Sigmoid colon (tissue), 7 donors: ENCODE results near the gene OR52A5. TPM values are rescaled to one million over a fixed set of nuclear protein-coding genes. Genes with fewer than 3 reads are reported as not detected.

ENCODE experiments used
- DNase-seq: peaks from one replicate; pipeline ENCODE4 v3.0.0-alpha.2; 2019
- H3K27ac ChIP-seq, 4 donors: fragments of 200-600 bp; sonication (generic); one replicate each; pipeline ENCODE4 v1.5.1; 2016 to 2019; ENCODE audit warnings: mild to moderate bottlenecking in 1 of 4
- H3K27me3 ChIP-seq, 3 donors: fragments of 200-600 bp; sonication (generic); one replicate each; pipeline ENCODE4 v1.5.1; 2019; ENCODE audit warnings: mild to moderate bottlenecking in 1 of 3
- H3K36me3 ChIP-seq, 4 donors: fragments of 200-600 bp; sonication (generic); one replicate each; pipeline ENCODE4 v1.5.1; 2016 to 2019
- H3K4me1 ChIP-seq, 4 donors: fragments of 200-600 bp; sonication (generic); one replicate each; pipeline ENCODE4 v1.5.1; 2017 to 2019
- H3K4me3 ChIP-seq, 4 donors: fragments of 200-600 bp; sonication (generic); one replicate each; pipeline ENCODE4 v1.5.1; 2017 to 2019; ENCODE audit warnings: mild to moderate bottlenecking in 2 of 4, moderate library complexity in 1 of 4
- H3K9me3 ChIP-seq, 4 donors: fragments of 200-600 bp in 3 of 4; sonication (generic) in 3 of 4; one replicate each; pipeline versions ENCODE4 v1.5.1 to v1.6.1; 2013 to 2019
- CTCF ChIP-seq, 4 experiments: fragments of 450-650 bp in 3 of 4; fragments of 200-600 bp in 1 of 4; IDR thresholded peaks; one replicate each; pipeline ENCODE4 v1.5.1; 2016 to 2019; ENCODE audit warnings: antibody characterized with exemption in 4 of 4, mild to moderate bottlenecking in 3 of 4, moderate library complexity in 2 of 4
- EP300 ChIP-seq, 4 donors: sonication (generic); formaldehyde crosslinking; IDR thresholded peaks; one replicate each; pipeline ENCODE4 v1.6.1; 2017; ENCODE audit warnings: antibody characterized with exemption in 4 of 4
- POLR2A ChIP-seq, 2 donors: fragments of 450-650 bp; IDR thresholded peaks; one replicate each; pipeline ENCODE4 v1.6.1; 2016; ENCODE audit warnings: antibody characterized with exemption in 2 of 2, mild to moderate bottlenecking in 2 of 2, moderate library complexity in 2 of 2
- POLR2AphosphoS5 ChIP-seq, 4 donors: sonication (generic); formaldehyde crosslinking; IDR thresholded peaks; one replicate each; pipeline ENCODE4 v1.6.1; 2017; ENCODE audit warnings: antibody characterized with exemption in 4 of 4
- WGBS, 2 donors: extraction: QIAGEN DNeasy Blood & Tissue Kit; methylation state at CpG; one replicate each; pipeline ENCODE4 v1.1.7; 2013; 5-methylcytosine and 5-hydroxymethylcytosine counted together
- intact Hi-C: fragments of 100-400 bp; cut with DNase I; formaldehyde crosslinking; loops from one replicate; pipeline ENCODE4 v1.15.1; 2023
- polyA plus RNA-seq, 3 donors: library from polyadenylated mRNA; stranded (reverse); fragments of 200-250 nt; gene quantifications; one replicate each; pipeline ENCODE4 v1.2.3, GENCODE V29; 2013
- total RNA-seq, 4 donors: library from RNA; depleted of rRNA; stranded (reverse); fragments of >200 nt; gene quantifications; one replicate each; pipeline ENCODE4 v1.1.0, GENCODE V29; 2016
- donor health status: healthy with polysubstance abuse.
- donor health status: Bipolar disorder and iron deficiency.
- donor health status: healthy.

The OR52A5 gene
- total and polyA plus RNA-seq, 7 donors: not detected

GRCh38 chr11:5115339-5115738 is 22.8 kb downstream of the OR52A5 start:
- Histone ChIP-seq H3K36me3 (no peaks in the 10 kb centered on the region), H3K9me3 (no peaks in the 10 kb centered on the region), H3K4me1 (no peaks in the 10 kb centered on the region), H3K4me3 (no peak overlapping the region), H3K27ac (no peak overlapping the region), H3K27me3 (no peaks in the 10 kb centered on the region)
- no peak for DNase-seq
- 73 to 81% methylated on average over 3 of the region's 3 CpGs for WGBS, 2 donors
- intact Hi-C loops: no loop called here
- TF ChIP-seq POLR2AphosphoS5 (IDR thresholded peaks at IDR 0.05) (no peak), EP300 (IDR thresholded peaks at IDR 0.05) (no peak), POLR2A (IDR thresholded peaks at IDR 0.05) (no peak), CTCF (IDR thresholded peaks at IDR 0.05) (no peak)

- H3K27ac ChIP-seq: no peak overlapping the region
- TF ChIP-seq POLR2AphosphoS5 (IDR thresholded peaks at IDR 0.05) (no peak), EP300 (IDR thresholded peaks at IDR 0.05) (no peak), POLR2A (IDR thresholded peaks at IDR 0.05) (no peak), CTCF (IDR thresholded peaks at IDR 0.05) (no peak)
- H3K36me3 ChIP-seq: no peaks in the 10 kb centered on the region
- intact Hi-C loops: no loop called here
- H3K4me1 ChIP-seq: no peaks in the 10 kb centered on the region
- no peak for DNase-seq
- H3K27me3 ChIP-seq: no peaks in the 10 kb centered on the region
- whole genome bisulfite sequencing, 2 donors: 63% methylated on average over 3 of the region's 3 CpGs
- no peak overlapping the region for H3K4me3 ChIP-seq
- H3K9me3 ChIP-seq: no peaks in the 10 kb centered on the region
Observed at GRCh38 chr11:5107285-5107684, 30.9 kb downstream of the OR52A5 start.

GRCh38 chr11:5103066-5103465 is 35.1 kb downstream of the OR52A5 start:
- Histone ChIP-seq H3K27me3 (no peaks in the 10 kb centered on the region), H3K4me3 (no peak overlapping the region), H3K9me3 (no peaks in the 10 kb centered on the region), H3K27ac (no peak overlapping the region), H3K36me3 (no peaks in the 10 kb centered on the region), H3K4me1 (no peaks in the 10 kb centered on the region)
- TF ChIP-seq EP300 (IDR thresholded peaks at IDR 0.05) (no peak), POLR2A (IDR thresholded peaks at IDR 0.05) (no peak), POLR2AphosphoS5 (IDR thresholded peaks at IDR 0.05) (no peak), CTCF (IDR thresholded peaks at IDR 0.05) (no peak)
- no peak for DNase-seq
- intact Hi-C loops: no loop called here

GRCh38 chr11:5102246-5102645 is 35.9 kb downstream of the OR52A5 start:
- 65 to 75% methylated on average over 2 of the region's 2 CpGs for WGBS, 2 donors

More at GRCh38 chr11:5102246-5102645, 35.9 kb downstream of the OR52A5 start:
- Histone ChIP-seq H3K27me3 (no peaks in the 10 kb centered on the region), H3K4me3 (no peak overlapping the region), H3K4me1 (no peaks in the 10 kb centered on the region), H3K27ac (no peak overlapping the region), H3K9me3 (no peaks in the 10 kb centered on the region), H3K36me3 (no peaks in the 10 kb centered on the region)
- DNase-seq: no peak
- intact Hi-C loops: no loop called here
- TF ChIP-seq CTCF (IDR thresholded peaks at IDR 0.05) (no peak), POLR2AphosphoS5 (IDR thresholded peaks at IDR 0.05) (no peak), POLR2A (IDR thresholded peaks at IDR 0.05) (no peak), EP300 (IDR thresholded peaks at IDR 0.05) (no peak)
